Dedifferentiated amniotic fluid mesenchymal stem cell (primary cell): ENCODE results near the gene PPID.
"Not testable (repeated sequence)": the region's sequence is repeated elsewhere in the genome, so short reads cannot be mapped to it uniquely, and the experiment has no call there.

ENCODE experiments used
- DNase-seq: peaks from one replicate; pipeline ENCODE4 v3.0.0-alpha.2; 2016; ENCODE audit errors: extremely low spot score

PPID gene

DNA sequence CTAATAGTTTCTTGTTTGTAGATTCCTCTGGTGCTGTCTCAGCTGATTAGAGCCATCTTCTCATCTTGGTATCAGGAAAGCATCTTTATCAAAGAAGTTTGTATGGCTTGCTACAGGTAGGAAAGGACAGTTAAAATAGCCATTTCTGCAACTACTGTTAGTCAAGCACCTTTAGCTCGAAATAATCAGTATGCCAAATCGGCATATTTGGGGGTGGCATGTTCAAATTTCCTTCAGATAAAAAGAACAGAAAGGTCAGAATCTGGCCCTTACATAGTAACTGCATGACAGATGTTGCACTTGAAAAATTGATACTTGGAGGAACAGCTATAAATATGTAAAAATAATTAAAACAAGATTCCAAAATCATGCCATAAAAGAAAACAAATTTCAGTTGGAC lies 56.3 kb downstream of the PPID start:
- no peak for DNase-seq

DNA sequence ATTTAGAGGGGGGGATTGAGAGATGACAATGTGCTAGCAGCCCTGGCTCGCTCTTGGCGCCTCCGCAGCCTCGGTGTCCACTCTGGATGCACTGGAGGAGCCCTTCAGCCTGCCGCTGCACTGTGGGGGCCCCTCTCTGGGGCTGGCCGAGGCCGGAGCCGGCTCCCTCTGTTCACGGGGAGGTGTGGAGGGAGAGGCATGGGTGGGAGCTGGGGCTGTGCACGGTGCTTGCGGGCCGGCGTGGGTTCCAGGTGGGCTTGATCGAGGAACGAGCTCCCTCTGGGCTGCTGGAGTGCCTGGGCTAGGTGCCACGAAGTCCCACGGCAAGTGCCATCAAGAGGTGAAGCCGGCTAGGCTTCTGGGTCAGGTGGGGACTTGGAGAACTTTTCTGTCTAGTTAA lies 58.4 kb downstream of the PPID start:
- no peak for DNase-seq

DNA sequence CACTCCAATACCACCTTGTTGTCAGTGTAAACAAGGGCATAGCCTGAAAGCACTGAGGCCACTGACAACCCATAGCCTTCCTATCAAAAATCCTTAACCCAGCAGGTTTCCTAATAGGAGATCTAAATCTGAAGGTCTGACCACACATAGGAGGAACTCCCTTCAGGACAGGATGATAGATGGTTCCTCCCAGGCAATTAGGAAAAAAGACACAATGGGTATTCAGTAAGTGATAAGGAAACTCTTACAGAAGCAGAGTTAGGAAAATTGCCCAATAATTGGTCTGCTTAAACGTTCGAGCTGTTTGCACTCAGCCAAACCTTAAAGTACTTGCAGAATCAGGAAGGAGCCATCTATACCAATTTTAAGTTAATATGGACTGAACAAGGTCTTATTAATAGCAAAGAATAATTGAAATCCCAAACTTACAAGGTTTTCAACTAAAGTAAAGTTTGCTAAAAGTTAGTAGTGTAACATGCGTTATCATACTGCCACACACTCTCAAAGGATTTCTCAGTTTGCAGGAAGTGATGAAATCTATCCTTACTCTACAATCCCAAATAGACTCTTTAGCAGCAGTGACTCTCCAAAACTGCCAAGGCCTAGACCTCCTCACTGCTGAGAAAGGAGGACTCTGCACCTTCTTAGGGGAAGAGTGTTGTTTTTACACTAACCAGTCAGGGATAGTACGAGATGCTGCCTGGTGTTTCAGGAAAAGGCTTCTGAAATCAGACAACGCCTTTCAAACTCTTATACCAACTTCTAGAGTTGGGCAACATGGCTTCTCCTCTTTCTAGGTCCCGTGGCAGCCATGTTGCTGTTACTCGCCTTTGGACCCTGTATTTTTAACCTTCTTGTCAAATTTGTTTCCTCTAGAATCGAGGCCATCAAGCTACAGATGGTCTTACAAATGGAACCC lies 59.2 kb downstream of the PPID start:
- DNase-seq: not testable (repeated sequence)

DNA sequence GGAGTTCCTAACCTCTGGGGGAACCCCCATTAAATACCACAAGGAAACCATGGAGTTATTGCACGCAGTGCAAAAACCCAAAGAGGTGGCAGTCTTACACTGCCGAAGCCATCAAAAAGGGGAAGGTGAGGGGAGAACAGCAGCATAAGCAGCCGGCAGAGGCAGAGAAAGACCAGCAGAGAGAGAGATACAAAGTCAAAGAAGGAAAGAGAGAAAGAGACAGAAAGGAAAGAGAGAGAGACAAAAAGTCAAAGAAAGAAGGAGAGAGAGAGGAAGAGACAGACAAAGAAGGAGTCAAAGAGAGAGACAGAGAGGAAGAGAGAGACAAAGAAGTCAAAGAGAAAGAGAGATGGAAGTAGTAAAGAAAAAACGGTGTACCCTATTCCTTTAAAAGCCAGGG lies 59.9 kb downstream of the PPID start:
- not testable (repeated sequence) for DNase-seq
